Astrocyte (in vitro differentiated cells and primary cell): ENCODE measurements around the gene LGI2.

Experiments
- CTCF ChIP-seq: IDR thresholded peaks from 2 replicates; pipeline ENCODE4 v1.5.1; 2011; ENCODE audit warnings: low read depth, mild to moderate bottlenecking, inconsistent platforms, low read length, moderate library complexity; ENCODE audit not compliant: insufficient read depth
- EZH2 ChIP-seq: IDR thresholded peaks from 2 replicates; pipeline ENCODE4 v1.6.1; 2012; ENCODE audit warnings: mild to moderate bottlenecking, low read length, inconsistent platforms; ENCODE audit not compliant: insufficient read depth

- TF ChIP-seq CTCF (no peak), EZH2 (no peak)
These were observed 74.0 kb downstream of the LGI2 start for GRCh38 chr4:24956763-24957162.
